GM10266 (cell line): Measurements from ENCODE around the gene RAB11B.

Experiments used
- DNase-seq: peaks from one replicate; pipeline ENCODE4 v3.0.0; 2012; ENCODE audit errors: extremely low spot score
- CTCF ChIP-seq: IDR thresholded peaks from 2 replicates; pipeline ENCODE4 v1.5.1; 2012; ENCODE audit warnings: mild to moderate bottlenecking, low read depth; ENCODE audit not compliant: control insufficient read depth, insufficient read depth; ENCODE audit errors: missing control alignments

RAB11B gene

DNA sequence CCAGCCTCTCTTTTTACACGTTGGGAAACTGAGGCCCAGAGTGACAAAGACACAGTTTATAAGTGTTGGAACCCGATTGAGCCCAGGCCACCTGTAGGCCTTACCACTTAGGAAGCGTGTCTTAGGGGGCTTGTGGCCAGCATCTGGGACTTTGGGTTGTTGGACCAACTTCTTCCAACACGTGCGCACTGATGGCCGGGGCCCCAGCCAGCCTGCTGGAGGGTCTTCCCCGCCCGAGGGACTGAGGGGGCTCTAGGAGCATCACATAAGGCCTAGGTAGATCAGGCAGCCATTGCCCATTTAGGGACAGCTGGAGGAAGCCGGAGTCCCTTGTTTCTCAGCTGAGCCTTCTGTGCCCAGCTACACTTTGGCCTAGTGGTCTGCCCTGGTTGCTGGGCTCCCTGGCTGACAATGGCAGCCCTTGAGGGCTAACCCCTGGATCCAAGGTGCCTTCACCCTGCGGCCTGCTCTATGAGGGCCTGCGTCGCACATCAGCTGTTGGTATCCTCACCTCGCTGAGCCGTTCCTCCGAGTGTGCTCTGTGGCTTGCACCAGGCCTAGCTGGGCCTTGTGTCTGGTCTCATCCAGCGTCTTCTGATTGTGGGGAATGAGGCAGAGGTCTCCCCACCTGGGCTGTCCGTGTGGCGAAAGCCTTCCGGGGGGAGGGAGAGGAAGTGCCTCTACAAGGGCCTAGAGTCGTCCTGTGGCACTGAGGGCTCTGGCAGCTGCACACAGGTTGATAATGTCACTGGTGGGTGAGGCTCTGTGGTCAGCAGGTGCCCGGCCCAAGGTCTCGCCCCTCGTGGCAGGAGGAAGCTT is 1.2 kb downstream of the RAB11B start:
- no peak for TF ChIP-seq CTCF
- DNase-seq, result no peak

GRCh38 chr19:8392017-8392591 is 1.9 kb downstream of the RAB11B start:
- DNase-seq, result no peak

GRCh38 chr19:8393192-8393870 is 3.2 kb downstream of the RAB11B start:
- TF ChIP-seq CTCF, result no peak
- DNase-seq, result no peak

More at GRCh38 chr19:8392017-8392591, 1.9 kb downstream of the RAB11B start:
- no peak for TF ChIP-seq CTCF

GRCh38 chr19:8393871-8394250 is 3.7 kb downstream of the RAB11B start:
- no peak for DNase-seq
- no peak for TF ChIP-seq CTCF

DNA sequence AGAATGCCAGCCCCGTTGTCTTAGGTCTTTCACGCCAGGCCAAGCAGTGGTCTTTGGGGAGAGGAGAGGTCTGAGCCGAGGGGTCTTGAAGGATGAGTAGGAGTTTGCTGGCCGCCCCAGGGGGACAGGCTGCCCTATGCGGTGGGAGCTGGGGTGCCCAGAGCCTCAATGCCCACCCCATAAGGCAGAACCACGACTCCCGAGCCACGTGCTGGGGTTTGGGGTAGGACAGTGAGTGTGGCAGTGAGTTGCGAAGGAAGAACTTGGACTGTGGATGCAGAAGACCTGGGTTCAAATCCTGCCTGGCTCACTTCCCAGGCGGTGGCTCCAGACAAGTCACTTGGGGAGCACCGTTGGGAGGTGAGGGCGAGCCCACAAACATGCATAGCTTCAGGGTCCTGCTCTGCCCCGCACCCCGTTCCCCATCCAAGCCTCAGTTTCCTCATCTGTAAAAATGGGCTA is 5.5 kb downstream of the RAB11B start:
- no peak for TF ChIP-seq CTCF
- no peak for DNase-seq

DNA sequence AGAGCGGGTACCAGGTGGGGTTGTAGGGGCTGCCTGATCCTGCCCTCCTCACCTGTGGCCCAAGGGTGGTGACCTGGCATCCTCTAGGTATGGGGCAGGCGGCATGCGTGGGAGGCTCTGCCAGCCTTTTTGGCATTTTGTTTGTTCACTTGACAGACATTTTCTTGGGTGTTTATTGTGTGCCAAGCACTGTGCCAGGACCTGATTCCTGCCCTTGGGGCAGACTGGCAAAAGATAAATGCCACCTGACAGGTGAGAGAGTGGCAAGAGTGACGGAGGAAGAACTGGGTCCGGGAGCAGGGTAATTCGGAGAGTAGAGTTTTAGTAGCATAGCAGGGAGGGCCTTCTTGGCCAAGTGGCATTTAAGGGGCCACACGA is 6.0 kb downstream of the RAB11B start:
- no peak for TF ChIP-seq CTCF
- no peak for DNase-seq
